Activated CD8-positive, alpha-beta memory T cell treated with anti-CD3 and anti-CD28 coated beads for 36 hours (primary cell): ENCODE results near the gene ZNF275. TPM values are rescaled to one million over a fixed set of nuclear protein-coding genes. Genes with fewer than 3 reads are reported as not detected.
"Not testable (repeated sequence)": the region's sequence is repeated elsewhere in the genome, so short reads cannot be mapped to it uniquely, and the experiment has no call there.

ENCODE experiments used
- CTCF ChIA-PET: fragments of 350-600 bp; sonication (Branson Sonifier 250); formaldehyde crosslinking; loops from one replicate; lab custom pipeline; 2021; ENCODE audit warnings: antibody characterized with exemption; lab: Charles Lee
- POLR2A ChIA-PET: fragments of 350-600 bp; sonication (Branson Sonifier 250); formaldehyde crosslinking; loops from one replicate; lab custom pipeline; 2021; ENCODE audit warnings: antibody characterized with exemption; lab: Charles Lee
- total RNA-seq, 2 experiments: library from RNA; stranded (reverse); gene quantifications; one replicate each; pipeline ENCODE4 v1.2.3, GENCODE V29; 2021

The ZNF275 gene
- total RNA-seq, 2 experiments from 2014 or later: 10.3 to 10.9 TPM

DNA sequence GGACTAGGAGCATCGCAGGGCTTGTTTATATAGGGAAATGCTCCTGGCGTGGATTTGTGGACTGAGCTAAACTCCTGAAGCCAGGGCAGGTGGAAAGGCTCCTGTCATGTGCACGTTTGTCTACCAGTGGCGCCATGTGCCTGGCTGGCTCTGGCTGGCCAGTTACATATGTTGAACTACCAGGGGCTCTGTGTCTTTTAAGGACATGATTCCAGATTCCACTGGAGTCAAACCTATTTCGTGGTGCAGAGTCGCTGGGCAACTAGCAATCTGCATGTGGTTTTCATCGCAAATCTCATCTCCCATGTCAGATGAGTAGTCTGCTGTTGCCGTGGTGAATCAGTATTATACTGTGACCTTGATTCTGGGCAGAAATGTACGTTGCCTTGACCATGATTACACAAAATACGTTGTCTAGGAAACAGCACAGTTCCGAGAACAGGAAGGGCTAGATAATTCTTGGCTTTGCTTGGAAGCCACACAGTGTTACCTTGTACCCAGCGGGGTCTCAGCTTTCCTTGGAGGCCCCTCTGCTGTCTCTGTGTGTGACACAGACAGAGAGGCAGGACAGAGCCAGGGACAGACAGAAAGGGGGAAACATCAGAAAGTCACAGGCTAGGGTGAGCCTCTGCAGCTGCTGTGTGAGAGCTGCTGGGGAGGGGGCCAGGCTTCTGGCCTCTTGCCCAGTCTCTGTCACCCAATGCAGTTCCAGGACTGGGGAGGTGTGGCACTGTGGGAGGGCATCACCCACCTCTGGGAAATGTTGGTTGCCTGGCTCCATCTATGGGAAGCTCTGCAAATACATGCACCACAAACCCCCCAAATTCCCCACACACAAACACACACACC is 48.0 kb downstream of the ZNF275 start:
- ChIA-PET POLR2A (no interaction called here), CTCF (no interaction called here)

DNA sequence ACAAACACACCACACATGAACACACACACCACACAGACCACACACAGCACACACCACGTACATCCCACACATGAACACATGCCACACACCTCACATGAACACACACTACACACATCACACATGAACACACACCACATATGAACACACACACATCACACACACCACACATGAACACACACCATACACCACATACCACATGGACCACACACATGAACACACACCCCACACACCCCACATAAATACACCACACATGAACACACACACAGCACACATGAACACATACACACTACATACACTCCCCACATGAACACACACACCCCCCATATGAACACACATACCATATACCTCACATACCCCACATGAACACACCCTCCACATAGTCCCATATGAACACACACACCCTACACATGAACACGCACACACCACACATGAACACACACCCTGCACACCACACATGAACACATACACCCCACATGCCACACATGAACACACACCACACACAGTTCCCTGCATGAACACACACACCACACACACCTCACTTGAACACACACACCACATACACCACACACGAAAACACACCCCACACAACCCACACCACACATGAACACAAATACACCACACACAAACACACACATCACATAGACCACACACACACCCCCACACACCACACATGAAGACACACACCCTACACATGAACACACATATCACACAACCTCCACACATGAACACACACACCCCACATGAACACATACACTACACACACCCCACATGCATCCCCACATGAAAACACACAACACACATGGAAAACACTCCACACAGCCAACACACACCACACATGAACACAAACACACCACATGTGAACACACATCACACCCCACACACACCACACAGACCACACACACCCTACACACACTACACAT is 48.9 kb downstream of the ZNF275 start:
- ChIA-PET POLR2A (no interaction called here), CTCF (no interaction called here)

DNA sequence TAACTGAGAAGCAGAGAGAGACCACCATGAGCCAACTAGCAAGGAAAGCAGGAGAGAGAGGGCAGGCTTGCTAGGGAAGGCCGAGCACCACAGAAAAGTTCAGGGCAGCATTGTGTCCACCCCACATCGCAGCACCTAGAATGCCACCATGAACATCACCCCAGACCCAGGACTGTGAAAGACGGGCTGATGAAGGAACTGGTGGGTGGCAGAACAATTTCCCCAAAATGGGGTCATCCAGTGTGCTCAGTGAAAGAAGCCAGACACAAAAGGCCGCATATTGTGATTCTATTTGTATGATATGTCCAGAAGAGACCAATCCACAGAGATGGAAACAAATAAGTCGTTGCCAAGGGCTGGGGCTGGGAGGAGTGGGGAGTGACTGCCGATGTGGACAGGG is 50.4 kb downstream of the ZNF275 start:
- CTCF ChIA-PET: no interaction called here
- POLR2A ChIA-PET: no interaction called here

DNA sequence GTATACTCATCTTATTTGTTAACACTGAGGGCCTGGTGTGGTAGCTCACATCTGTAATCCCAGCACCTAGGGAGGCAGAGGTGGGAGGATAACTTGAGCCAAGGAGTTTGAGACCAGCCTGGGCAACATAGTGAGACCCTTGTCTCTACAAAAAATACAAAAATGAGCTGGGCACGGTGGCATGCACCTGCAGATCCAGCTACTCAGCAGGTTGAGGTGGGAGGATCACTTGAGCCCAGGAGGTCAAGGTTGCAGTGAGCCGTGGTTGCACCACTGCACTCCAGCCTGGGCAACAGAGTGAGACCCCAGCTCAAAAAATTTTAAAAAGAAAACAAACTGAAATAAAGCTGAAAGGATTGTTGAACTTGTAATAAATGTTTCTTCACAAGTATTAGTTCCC is 51.0 kb downstream of the ZNF275 start:
- CTCF ChIA-PET, POLR2A ChIA-PET: not testable (repeated sequence)

DNA sequence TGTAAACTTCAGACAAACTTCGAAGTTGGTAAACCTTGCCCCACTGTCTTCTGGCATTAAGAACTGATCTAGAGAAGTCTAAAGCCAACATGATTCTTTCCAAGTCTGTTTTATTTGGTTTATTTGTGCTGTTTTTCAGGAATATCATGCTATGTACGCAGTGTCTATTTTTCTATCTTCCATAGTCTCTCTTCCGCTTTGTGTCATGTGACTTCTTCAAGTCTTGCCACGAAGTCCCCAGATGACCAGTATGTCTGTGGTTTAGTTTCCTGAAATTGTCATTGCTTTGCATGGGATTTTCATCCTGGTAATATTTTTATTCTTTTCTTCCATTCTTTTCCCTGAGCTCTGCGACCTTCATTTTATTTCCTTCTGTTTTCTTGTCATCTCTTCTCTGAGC is 52.1 kb downstream of the ZNF275 start:
- CTCF ChIA-PET: no interaction called here
- POLR2A ChIA-PET: no interaction called here

DNA sequence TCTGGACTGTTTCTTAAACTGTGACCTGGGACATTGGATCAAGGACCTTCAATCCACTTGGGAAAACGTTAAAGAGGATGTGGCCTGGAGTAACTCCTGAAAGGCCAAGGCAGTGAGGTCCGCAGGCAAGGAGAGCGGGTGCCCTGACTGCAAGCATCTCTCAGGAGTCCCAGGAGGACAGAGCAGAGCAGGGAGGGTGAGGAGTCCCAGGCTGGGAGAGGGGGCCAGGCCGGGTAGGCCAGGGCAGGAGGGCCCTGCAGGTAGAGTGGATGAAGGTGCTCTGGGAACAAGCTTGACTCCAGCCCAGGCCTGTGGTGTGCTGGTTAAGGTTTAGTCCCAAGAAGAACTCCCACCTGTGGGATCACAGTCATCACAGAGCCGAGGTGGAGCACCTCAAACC is 53.4 kb downstream of the ZNF275 start:
- CTCF ChIA-PET: no interaction called here
- POLR2A ChIA-PET: no interaction called here

DNA sequence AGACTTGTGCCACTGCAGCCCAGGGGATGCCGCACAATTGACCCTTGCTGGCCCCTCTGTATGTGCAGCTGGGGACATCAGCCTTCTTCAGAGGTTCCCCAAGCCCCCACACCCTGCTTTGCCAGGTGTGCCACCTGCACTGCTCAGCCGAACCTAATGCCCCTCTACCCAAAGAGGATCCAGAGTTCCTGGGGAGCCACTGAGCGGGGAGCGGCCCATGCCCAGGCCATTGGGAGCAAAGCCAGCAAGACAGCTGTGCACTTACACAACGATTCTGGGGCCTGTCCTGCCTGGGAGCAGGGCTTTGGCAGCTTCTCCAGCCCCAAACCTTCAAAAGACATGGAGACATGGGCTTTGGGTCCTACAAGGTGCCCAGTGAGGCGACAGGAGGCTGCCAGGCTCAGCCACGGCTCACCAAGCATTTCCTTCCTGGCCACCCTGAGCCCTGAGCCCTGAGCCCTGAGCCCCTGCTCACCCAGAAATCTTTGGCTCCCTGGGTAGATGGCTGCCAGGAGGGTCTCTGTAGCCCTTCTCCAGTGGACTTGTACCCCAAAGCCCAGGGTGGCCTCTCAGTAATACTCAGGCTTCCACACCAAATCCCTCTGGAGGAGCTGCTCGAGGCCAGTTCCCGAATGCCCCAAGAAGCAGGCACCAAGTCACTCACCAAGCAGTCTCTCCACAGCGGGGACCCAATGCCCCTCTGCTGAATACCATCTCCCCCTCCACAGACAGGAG is 54.2 kb downstream of the ZNF275 start:
- ChIA-PET POLR2A (no interaction called here), CTCF (no interaction called here)

DNA sequence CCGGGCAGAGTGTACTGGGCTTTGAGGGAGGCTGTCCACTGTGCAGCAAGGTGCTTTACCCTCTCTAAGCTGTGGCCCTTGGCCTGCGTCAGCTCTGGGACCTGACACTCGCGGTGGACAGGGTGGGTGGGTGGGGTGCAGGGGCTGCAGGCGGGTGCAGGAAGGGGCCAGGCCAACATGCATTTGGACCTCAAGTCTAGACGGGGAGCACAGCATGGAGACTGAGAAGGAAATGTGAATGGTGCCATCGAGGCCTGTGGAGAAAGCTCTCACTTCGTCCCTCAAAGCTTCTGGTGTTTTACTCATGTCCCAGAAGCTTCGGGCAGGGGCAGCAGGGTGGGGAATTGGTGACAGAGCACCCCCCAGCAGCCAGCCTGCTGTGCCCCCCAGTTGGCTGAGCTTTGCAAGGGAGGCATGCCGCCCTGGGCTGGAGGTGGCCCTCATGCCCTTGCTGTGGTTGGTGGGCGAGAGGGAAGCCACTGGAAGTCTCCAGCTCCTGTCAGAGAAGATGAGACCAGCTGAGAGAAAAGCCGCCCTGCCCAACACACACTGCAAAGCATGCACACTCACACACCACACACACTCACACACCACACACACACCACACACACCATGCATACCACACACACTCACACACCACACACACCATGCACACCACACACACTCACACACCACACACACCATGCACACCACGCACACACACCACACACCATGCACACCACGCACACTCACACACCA is 54.9 kb downstream of the ZNF275 start:
- POLR2A ChIA-PET: no interaction called here
- CTCF ChIA-PET: no interaction called here

DNA sequence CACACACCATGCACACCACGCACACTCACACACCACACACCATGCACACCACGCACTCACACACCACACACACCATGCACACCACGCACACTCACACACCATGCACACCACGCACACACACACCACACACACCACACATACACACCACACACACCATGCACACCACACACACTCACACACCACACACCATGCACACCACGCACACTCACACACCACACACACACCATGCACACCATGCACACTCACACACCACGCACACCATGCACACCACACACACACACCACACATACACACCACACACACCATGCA is 55.5 kb downstream of the ZNF275 start:
- CTCF ChIA-PET, POLR2A ChIA-PET: not testable (repeated sequence)

DNA sequence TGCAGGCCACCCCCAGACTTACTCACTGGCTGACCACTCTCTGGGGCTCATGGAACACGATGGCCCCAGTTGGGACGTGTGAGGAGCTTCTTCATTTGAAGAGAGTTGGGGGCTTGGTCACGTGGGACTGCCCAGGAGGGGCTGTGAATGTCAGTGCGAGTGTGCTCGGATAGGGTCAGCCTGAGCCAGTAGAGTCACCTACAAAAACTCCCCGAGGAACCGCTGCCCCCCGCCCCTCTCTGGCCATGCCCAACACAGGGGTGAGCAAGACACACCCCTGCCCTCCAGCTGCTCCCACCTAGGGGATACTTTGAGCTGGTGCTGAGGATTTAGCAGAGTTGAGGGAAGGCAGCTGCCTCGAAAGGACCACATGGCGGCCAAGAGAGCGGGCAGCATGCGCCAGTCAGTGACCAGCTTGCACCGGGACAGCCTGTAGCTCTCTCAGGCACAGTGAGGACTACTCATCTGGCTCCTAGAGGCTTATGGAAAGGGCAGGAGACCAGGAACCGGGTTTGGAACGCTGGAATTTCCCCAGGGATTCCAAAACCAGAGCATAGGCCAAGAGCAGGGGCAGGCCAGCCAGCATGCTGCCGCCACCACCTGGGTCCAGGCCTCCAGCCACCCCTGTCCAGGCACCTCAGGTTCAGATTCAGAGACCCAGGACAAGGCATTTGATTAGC is 58.8 kb downstream of the ZNF275 start:
- CTCF ChIA-PET: no interaction called here
- POLR2A ChIA-PET: no interaction called here

DNA sequence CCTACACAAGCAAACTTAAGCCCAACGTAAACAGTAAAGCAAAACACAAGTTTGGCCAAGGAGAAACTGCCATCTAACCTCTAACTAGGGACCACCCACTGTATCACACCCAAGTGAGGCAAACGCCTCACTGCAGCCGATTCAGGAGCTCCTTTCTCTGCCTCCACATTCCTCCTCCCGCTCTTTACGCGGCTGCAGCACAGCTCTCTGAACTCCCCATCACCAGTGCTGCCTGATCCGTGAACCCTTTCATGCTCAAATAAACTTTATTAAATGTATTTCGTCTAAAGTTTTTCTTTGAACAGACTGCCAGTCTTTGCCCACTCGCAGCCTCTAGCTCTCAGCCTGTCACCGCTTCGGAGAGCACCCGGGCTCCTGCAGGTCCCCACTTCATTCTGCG is 60.7 kb downstream of the ZNF275 start:
- POLR2A ChIA-PET: no interaction called here
- CTCF ChIA-PET: no interaction called here

DNA sequence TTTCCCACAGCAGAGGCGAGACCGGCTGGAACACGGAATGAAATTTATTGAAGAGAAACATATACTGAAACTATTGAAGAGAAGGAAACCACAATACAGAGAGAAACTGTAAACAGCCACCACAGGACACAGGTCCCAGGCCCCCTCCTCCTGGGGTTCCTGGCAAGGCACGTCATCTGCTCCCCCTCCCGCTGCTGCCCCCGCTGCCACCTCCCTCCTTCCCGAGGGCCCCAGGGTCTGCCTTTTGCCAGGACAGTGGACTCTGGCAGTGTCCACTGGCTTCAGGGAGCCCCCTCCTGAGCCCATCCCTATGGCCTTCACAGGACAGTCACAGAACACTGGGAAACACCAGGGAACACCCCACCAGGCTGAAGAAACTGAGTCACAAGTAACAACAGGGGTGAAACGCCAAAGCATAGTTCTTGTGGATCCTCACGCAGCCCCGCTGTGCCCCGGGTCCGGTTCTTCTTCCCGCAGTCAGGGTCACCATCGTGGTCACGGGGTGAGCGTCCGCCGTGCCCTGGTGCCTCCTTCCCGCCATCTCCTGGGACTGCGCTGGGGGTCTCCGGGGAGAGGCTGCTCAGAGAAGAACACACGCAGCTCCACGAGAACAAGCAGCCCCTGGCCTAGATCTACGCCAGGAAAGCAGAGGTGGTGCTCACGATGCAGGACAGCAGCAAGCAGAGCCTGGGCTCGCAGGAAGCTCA is 61.8 kb downstream of the ZNF275 start:
- ChIA-PET POLR2A (no interaction called here), CTCF (no interaction called here)

DNA sequence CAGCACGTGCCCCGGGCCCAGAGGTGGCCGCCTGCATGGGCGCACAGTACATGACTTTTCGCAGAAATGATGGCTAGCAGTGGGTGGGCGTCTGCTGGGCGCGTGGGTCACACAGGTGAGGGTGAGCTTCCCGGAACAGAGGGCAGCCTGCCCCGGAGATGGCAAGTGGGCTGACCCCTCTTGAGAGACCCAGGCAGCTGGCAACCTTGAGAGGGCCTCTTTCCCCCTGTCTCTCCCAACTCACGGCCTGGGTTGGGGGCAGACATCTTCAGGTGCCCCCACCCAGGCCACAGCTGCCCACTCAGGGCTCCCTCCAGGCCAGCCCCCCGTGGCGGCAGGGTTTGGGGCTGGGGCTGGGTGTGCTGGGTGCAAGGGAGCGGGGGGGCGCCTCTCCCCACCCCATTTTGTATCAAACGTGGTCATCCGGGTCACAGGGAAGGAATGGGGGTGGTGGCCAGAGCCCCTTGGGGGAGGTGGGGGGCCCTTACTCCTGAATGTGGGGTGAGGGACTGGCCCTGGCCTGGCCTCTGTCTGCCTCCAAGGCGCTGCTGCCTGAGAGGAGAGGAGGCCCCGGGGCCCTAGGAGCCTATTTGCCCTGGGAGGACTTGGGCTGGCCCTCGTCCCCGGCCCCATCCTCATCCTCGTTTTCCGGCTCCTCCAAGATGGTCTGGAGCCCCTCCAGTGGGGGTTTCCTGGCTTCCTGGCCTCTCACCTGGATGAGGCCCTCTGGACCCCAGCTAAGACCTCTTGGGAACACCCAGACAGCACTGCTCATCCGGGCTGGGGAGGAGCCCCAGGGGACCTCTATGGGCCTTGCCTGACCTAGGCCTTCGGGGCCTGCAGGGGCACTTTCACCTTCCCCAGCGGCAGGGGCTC is 62.6 kb downstream of the ZNF275 start:
- ChIA-PET CTCF (no interaction called here), POLR2A (no interaction called here)

DNA sequence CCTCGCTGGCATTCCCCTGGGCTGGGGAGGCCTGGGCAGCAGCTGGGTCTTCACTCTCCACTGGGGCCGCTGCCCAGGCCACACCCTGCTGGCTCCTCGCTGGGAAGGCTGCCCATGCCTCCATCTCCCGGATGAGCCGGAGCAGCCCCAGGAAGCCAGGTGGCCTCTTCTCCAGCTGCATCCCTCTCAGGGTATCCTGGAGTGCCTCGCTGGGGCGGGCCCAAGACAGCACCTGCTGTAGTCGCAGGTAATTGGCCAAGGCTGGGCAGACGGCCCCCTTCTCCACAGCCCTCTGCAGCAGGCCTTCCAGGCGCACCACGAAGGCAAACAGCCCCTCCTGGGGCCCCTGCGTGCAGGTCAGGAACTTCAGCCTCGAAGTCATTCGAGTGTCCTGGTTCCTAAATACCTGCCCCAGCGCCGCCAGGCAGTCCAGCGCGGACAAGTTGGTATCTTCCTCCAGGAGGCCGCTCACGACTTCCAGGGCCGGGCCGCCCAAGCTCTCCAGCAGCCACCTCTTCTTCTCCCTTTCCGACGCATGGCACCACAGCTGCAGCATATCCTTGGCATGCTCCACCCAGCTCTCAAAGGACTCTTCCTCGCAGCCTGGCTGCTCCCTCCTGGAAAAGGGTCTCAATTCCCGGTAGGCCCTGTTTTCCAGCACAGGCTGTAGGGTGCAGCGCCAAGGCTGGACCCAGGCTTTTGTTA is 63.5 kb downstream of the ZNF275 start:
- ChIA-PET POLR2A (no interaction called here), CTCF (no interaction called here)

DNA sequence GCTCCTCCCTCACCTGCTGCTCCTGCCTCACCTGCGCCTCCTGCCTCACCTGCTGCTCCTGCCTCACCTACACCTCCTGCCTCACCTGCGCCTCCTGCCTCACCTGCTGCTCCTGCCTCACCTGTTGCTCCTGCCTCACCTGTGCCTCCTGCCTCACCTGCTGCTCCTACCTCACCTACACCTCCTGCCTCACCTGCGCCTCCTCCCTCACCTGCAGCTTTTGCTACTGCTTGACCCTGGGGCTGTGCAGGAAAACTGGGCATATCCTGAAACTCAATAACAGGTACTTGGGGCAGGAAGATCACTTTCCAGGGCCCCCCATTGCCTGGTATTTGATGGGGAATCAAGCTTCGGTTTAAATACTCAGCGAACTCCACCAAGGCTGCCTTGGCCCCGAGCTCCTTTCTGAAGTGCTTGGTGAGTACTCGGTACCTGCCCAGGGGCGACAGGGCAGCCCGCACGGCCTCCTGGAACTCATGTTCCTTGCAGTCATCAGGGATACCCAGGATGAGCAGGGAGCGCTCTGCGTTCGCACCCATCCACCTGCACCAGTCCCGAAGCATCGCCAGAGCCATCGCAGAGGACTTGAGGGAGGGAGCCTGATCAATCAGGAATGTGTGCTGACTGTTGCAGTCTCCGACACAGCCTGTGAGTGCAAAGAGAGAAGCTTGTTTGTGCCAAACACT is 64.5 kb downstream of the ZNF275 start:
- ChIA-PET CTCF (no interaction called here), POLR2A (no interaction called here)
